DMS53 treated with DMSO at 0.1 percent for 48 hours (cell line): ENCODE data around the gene FAM25C.
"Not testable (repeated sequence)": the region's sequence is repeated elsewhere in the genome, so short reads cannot be mapped to it uniquely, and the experiment has no call there.

Experiments
- DNase-seq: peaks from one replicate; lab custom pipeline; 2025; ENCODE audit not compliant: unreplicated experiment; lab: John Stamatoyannopoulos, UW

FAM25C gene

GRCh38 chr10:47999691-48000090 is at the start of gene FAM25C:
Gene FAM25C (minus strand): TSS chr10:47999791. CDS start chr10:47999765, 26 bp downstream.
- not testable (repeated sequence) for DNase-seq

DNA sequence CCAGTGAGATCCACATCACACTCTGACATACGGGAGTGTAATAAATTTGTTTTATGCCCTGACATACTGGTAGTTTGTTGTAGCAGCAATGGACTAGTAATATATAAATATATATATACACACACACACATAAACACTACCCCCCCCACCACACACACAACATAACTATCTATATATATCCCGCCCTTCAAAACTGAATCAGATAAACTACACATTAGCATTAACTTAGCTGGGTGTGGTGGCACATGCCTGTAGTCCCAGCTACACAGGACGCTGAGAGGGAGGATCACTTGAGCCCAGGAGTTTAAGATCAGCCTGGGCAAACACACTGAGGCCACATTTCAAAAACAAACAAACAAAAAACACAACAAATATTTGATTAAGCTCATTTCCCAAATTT is 45.0 kb upstream of the FAM25C start:
- not testable (repeated sequence) for DNase-seq

DNA sequence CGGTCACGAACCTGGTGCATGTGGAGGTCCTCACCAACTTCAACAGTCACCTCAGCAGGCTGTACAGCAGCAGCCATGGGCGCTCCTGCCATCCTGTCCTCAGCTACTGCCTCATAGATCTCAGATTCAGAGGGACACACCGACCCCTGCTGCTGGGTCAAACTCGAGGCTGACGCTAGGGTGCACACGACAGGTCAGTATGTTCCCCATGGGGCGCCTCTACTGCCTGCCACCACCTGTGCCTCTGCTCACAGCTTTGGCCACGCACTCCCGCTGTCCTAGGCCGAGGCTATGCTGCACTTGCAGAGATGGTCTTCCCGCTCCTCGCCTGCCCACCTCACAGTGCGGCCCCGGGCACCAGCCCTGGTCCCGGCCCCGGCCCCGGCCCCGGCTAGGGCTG is 31.8 kb upstream of the FAM25C start:
- DNase-seq = not testable (repeated sequence)

DNA sequence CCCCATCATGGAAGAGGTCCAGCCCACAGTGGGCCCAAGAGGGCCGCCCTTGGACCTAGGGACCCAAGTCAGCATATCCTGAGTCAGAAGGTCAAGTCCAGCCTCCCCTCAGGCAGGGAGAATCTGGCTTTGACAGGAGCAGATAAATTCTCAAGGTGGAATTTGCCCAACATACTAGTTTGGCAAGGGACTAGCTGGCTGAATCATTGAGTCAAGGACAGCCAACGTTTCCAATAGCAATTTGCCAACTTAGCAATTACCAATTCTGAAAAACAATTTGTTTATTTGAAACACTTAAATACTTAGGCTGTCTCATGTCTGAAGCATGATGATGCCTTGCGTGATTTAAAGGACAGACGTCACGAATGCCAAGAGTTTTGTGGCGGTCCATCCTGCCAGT is 2.7 kb upstream of the FAM25C start:
- DNase-seq = not testable (repeated sequence)

- DNase-seq = not testable (repeated sequence)
Observed at GRCh38 chr10:47994045-47994444, 5.5 kb downstream of the FAM25C start.

DNA sequence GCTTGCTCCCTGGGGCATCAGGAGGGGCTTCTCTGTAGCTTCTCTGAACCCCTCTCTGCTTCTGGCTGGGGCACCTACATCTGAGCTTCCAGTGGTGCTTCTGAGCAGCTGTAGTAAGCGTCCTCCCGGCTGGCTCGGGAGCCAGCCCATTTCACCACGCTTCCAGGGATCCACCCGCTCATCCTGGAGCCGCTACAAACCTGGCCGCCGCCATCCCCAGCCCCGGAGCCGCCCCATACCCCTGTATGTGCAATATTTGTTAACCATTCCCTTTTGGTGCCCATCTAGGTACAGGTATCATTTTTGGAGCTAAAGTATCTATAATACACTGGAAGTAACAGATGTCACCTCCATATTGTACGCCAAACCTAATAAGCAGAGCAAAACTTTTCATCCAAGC is 7.0 kb downstream of the FAM25C start:
- DNase-seq = not testable (repeated sequence)

DNA sequence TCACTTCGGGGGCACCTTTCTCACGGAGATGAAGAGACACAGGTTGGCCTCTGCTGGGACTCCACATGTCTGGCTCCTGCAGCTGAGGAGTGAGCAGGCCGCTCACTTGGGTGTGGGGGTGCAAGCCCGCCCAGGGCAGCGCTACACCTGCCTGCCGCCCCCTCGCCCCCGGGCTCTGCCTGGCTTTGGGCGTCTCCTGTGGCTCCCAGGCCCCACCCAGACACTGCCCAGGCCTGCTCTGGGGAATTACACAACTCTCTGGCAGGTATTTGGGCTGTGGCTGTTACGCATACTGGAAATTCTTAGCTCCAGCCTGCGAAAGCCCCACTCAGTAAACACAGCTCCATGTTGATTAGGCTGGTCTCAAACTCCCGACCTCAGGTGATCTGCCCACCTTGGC is 7.9 kb downstream of the FAM25C start:
- not testable (repeated sequence) for DNase-seq

GRCh38 chr10:47990097-47990496 is 9.5 kb downstream of the FAM25C start:
- not testable (repeated sequence) for DNase-seq

GRCh38 chr10:47989542-47989950 is 10.0 kb downstream of the FAM25C start:
- not testable (repeated sequence) for DNase-seq

GRCh38 chr10:47988718-47989541 is 10.7 kb downstream of the FAM25C start:
- DNase-seq = not testable (repeated sequence)

DNA sequence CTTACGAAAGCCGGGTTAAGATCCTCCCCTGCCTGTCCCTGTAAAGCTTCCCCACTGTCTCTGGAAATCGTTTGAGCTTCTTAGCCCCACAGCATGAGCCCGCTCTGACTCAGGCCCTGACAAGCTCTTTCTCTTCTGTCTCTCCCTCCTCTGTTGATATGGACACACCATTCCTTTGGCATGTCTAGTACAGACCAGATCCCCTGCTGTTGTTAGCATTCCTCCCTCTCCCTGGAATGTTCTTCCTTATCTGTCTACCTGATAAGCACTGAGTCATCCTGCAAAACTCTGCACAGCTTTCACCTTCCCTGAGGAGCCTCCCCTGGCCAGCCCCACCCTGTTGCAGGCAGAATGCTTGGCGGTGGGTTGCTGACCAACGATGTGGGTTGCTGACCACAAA is 11.6 kb downstream of the FAM25C start:
- not testable (repeated sequence) for DNase-seq

DNA sequence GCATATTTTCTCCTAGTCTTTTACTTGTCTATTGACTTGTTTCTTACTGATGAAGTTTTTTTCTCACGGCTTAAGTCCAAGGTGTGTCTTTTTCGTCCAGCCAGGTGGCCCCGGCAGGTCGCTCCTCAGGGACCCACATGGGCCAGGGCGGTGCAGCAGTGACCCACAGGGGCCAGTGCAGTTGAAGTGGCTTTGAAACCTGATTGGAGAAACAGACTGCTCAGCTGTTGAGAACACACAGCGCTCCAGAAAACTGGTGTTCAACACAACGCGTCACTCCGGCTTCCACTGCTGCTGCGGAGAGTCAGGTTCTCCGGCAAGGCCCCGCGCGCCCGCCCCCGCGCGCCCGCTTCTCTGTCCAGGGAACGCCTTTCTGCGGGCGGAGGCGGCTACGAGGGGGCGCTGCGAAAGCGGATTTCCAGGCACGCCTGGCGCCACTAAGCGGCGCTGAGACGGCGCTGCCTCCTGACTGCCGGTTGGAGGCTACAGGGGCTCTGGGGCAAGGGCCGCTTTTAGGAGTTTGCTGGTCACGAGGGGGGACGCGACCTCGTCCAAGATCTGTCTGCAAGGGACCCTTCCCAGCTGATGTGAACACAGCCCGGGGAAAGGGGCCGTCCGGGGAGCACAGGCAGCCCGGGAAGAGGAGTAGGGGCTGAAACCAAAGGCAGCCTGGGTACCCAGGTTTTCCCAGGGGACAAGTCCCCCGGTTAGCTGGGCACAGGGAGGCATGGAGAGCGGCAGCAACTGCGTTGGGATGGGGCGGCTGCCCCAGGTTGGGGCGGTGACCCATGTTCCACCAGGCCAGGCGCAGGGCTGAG is 13.0 kb downstream of the FAM25C start:
- not testable (repeated sequence) for DNase-seq

DNA sequence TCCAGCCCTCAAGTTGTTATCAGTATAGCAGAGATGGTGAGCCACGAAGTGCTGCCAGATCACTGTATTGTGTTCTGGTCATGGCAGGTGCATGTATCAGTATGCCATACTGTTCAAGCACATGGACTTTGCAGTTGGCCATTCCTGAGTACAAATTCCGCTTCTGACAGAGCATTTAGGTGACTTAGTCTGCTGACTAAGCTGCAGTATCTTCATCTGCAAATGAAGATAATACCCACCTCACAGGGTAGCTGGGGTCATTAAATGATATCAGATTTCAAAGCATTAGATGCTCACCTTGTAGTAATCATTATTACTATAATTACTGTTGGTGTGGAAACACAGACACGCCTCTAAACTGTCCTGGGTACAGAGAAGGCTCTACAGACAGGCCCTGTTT is 24.2 kb downstream of the FAM25C start:
- not testable (repeated sequence) for DNase-seq

DNA sequence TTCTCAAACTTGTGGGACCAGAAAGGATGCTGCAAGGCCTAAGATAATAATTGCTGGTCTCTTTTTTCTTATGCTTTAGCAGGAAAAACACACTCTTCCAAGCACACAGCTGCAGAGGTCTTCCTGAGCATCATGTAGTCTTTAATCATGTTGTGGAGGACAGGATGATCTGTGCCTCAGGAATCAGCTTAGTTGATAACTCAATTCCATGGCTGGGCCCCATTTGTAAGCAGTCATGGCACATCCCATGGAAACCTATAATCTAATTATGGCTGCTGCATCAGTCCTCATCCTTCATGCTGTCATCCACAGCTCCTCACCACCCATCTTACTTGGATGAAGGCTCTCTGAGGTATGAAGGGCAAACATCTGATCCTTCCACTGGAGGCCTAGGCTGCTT is 26.5 kb downstream of the FAM25C start:
- not testable (repeated sequence) for DNase-seq

- DNase-seq = not testable (repeated sequence)
Observed at GRCh38 chr10:47972077-47972476, 27.5 kb downstream of the FAM25C start.

DNA sequence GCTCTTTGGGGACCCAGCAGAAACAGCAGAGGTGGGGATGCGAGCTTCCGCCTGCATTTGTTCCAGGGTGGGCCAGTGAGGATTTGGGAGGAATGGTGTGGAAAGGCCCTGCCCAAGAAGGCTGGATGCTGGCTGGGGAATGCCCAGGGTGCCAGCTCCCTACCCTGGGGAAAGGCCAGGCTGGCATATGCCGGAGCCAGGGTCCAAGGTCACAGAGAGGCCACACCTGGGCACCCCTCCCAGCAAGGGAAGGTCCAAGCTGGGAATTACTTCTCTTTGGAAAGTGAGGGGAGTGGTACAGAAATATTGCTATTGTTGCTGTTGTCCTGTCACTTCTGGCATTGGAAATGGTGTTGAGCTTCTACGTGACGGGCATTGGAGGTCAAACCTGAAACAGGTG is 28.0 kb downstream of the FAM25C start:
- DNase-seq = not testable (repeated sequence)

DNA sequence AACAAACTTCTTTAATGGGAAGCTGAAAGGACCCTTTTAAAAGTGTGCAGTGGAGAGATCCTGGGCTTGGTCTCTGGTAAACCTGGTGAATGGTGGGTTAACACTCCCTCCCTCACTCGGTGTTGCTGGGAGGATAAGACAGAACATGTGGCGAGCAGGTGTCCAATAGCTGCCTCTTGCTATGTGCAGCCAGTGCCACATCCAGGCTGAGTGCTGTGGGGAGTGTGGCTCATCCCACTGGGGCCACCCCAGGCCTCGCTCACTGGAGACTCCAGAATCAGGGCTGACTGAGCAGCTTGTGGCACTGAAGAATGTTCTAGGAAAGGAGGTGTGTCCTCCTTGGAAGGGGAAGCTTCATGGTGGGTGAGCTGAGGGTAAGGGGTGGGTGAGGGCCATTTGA is 29.5 kb downstream of the FAM25C start:
- not testable (repeated sequence) for DNase-seq

- DNase-seq = not testable (repeated sequence)
Observed at GRCh38 chr10:47968988-47969387, 30.6 kb downstream of the FAM25C start.

DNA sequence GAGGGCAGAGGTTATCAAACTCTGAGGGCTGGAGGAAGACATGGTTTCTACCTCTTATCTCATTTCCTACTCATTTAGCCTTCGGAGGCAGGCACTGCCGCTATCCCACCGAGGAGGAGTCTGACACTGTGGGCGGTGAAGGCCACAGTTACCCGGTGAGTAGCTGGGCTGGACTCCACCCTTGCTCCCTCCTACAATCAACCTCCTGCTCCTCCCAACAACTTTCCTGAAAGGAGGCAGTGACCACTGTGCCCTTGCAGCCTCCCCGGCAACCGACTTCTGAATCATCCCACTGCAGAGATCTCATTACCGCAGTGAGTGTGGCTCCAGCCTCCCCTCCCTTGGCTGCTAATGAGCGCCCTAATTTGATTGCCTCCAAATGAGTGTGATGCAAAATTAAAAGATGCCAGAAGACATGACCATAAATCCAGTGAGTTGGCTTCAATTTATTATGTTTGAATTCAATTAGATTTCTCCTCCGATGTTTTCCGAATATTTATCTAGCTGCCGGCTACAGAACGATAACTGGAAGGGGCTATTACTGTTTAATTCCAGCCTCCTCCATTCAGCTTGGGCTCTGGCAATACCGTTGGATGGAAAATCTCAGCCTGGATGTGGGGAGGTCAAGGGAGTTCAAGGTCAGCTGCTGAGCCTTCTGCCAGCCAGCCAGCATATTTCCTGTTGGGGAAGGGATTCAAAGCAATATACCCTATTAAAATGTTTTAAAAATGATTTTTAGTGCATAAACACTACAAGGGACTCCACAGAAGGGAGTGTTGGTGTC is 35.1 kb downstream of the FAM25C start:
- DNase-seq = not testable (repeated sequence)

- DNase-seq = not testable (repeated sequence)
Observed at GRCh38 chr10:47962785-47963184, 36.8 kb downstream of the FAM25C start.

DNA sequence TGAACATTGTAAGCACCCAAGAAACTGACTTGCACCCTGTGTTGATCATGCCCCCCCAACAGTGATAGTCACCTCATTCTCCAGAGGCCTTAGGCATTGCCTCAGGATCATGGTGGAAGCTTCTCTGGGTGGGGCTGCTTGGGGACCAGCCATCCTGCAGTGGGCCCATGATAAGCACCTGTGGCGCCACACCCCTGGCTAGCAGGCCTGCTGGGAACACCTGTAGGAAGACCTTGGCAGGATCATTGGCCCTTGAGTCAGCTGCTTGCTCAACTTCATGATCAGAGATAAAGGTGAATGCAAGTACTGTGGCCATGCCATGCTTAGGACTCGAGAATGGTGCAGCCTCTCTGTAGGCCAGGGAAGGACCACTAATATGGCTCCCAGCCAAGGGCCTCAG is 38.9 kb downstream of the FAM25C start:
- DNase-seq = not testable (repeated sequence)
